Tibial nerve (tissue), 3 donors: ENCODE results near the gene PTPRCAP.

Experiments used
- POLR2A ChIP-seq, 2 donors: fragments of 450-650 bp; IDR thresholded peaks; one replicate each; pipeline ENCODE4 v1.6.1; 2017; ENCODE audit warnings: antibody characterized with exemption in 2 of 2, mild to moderate bottlenecking in 2 of 2, moderate library complexity in 2 of 2
- TF ChIP-seq, protein P1 (sequence below), 5 experiments: fragments of 200-600 bp in 3 of 5; fragments of 450-650 bp in 2 of 5; sonication (generic) in 3 of 5; IDR thresholded peaks; one replicate each; pipeline ENCODE4 v1.5.1; 2016 to 2019; ENCODE audit warnings: antibody characterized with exemption in 5 of 5, mild to moderate bottlenecking in 3 of 5, moderate library complexity in 2 of 5

DNA sequence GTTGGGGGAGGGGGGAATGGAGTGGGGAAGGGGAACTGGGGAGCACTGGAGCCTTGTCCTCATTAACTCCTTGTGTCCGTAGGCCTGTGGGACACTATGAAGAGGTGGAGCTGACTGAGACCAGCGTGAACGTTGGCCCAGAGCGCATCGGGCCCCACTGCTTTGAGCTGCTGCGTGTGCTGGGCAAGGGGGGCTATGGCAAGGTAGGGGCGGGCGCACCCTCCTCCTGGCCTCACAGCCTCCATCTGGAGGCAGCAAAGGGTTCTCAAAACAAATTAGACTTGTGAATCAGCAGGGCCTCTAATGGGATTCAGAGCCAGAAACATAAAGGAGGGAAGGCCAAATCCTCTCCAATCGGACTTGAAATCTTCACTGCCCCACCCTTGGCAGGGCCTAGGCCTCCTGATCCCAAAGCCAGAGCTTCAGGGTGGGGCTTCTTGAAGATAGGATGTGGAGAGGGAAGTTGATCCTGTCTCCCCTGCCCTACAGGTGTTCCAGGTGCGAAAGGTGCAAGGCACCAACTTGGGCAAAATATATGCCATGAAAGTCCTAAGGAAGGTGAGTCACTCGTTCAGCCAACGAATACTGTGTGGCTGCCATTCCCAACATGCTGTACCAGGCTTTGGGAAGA lies 8.3 kb downstream of the PTPRCAP start:
- TF ChIP-seq, protein P1, sequence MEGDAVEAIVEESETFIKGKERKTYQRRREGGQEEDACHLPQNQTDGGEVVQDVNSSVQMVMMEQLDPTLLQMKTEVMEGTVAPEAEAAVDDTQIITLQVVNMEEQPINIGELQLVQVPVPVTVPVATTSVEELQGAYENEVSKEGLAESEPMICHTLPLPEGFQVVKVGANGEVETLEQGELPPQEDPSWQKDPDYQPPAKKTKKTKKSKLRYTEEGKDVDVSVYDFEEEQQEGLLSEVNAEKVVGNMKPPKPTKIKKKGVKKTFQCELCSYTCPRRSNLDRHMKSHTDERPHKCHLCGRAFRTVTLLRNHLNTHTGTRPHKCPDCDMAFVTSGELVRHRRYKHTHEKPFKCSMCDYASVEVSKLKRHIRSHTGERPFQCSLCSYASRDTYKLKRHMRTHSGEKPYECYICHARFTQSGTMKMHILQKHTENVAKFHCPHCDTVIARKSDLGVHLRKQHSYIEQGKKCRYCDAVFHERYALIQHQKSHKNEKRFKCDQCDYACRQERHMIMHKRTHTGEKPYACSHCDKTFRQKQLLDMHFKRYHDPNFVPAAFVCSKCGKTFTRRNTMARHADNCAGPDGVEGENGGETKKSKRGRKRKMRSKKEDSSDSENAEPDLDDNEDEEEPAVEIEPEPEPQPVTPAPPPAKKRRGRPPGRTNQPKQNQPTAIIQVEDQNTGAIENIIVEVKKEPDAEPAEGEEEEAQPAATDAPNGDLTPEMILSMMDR (IDR thresholded peaks at IDR 0.05) = no peak
- TF ChIP-seq POLR2A (IDR thresholded peaks at IDR 0.05) = no peak
